Epithelial cell of esophagus (primary cell): Measurements from ENCODE around the gene POLDIP2.
A peak's percentile ranks its signal among the peaks of the same experiment; 100 is the strongest.

ENCODE experiments used
- DNase-seq: peaks from one replicate; pipeline ENCODE4 v3.0.0; 2010; ENCODE audit warnings: low read depth
- H3K4me3 ChIP-seq: 2 replicates; pipeline ENCODE4 v1.5.1; 2011; ENCODE audit warnings: mild to moderate bottlenecking, low read length, control low read depth
- TF ChIP-seq, protein P1 (sequence below): IDR thresholded peaks from 2 replicates; pipeline ENCODE4 v1.5.1; 2011; ENCODE audit warnings: low read depth, mild to moderate bottlenecking, low read length, control low read depth, inconsistent platforms; ENCODE audit not compliant: insufficient read depth; ENCODE audit errors: missing control alignments

Gene POLDIP2

DNA sequence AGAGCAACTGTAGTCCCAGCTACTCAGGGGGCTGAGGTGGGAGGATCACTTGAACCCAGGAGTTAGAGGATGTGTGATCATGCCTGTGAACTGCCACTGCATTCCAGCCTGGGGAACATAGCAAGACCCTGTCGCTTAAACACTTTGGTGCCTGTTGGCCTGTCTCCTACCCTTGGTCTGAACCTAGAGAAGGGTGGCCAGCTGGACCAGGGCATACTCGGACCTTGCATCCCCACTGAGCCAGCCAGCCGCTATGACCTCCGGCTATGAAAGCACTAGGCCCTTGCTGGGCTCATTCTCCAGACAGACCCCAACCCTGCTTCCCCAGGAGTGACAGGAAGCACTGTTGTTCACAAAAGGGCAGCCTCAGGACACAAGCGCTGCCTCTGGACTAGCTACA is 26.7 kb downstream of the POLDIP2 start:
- no peak for DNase-seq
- TF ChIP-seq, protein P1, sequence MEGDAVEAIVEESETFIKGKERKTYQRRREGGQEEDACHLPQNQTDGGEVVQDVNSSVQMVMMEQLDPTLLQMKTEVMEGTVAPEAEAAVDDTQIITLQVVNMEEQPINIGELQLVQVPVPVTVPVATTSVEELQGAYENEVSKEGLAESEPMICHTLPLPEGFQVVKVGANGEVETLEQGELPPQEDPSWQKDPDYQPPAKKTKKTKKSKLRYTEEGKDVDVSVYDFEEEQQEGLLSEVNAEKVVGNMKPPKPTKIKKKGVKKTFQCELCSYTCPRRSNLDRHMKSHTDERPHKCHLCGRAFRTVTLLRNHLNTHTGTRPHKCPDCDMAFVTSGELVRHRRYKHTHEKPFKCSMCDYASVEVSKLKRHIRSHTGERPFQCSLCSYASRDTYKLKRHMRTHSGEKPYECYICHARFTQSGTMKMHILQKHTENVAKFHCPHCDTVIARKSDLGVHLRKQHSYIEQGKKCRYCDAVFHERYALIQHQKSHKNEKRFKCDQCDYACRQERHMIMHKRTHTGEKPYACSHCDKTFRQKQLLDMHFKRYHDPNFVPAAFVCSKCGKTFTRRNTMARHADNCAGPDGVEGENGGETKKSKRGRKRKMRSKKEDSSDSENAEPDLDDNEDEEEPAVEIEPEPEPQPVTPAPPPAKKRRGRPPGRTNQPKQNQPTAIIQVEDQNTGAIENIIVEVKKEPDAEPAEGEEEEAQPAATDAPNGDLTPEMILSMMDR = no peak
- no peak overlapping the region for H3K4me3 ChIP-seq

DNA sequence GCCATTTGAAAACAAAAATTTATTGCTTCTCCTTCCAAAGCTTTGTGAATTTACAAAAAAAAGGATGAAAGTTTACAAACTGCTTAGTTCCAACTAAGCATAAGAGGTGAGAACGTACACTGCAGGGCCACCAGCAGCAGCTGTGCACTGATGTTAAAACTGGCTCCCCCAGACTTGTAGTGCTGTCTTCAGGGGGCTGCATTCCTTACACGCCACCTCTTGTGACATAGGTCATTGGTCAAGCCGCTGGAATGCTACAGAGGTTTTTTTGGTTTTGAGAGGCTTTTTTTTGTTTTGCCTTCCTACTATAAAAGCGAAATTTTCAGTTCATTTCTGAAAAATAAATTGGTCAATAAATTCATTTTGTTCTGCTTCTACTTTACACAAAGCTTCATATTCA is 29.0 kb downstream of the POLDIP2 start:
- DNase-seq = no peak
- no peak overlapping the region for H3K4me3 ChIP-seq
- TF ChIP-seq, protein P1 = no peak

DNA sequence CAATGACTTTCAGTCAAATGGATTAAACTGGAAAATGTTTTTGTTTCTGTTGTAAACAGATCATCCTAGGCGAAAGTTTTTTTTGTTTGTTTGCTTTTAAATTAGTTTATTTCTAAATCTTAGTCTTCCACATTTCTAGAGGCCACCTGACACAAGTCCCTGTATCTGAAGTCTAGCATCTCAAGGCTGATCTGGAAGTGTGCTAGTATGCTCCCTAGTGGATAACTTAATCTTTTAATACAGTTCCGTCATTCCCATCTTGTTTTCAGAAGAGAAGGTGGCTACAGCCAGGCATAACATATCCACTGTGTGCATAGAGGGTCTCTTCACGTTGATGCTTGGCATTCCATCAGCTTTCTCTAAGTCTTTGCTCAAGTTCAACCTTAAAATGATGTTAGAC is 29.6 kb downstream of the POLDIP2 start:
- no peak overlapping the region for H3K4me3 ChIP-seq
- TF ChIP-seq, protein P1 = peak; percentile 6
- DNase-seq = no peak

DNA sequence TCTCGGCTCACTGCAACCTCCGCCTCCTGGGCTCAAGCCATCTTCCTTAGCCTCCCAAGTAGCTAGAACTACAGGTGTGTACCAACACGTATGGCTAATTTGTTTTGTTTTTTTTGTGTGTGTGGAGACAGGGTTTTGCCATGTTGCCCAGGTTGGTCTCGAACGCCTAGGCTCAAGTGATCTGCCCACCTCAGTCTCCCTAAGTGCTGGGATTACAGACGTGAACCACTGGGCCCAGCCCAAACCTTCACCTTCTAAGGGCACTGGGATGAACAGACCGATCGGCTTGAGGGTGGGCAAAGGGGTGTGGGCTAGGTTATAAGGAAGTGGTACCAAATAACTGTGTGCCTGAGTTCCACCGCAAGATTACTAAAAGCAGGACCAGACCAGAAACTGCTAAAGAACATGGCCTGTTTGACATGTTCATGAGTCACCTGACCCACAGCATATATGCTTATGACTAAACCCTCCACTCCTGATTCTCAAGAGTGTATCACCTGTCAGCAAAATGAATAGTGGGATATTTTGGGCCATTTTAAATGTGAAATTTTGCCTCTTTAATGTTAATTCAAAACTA is 30.2 kb downstream of the POLDIP2 start:
- TF ChIP-seq, protein P1 = no peak
- H3K4me3 ChIP-seq = no peak overlapping the region
- peak; percentile 75 for DNase-seq

DNA sequence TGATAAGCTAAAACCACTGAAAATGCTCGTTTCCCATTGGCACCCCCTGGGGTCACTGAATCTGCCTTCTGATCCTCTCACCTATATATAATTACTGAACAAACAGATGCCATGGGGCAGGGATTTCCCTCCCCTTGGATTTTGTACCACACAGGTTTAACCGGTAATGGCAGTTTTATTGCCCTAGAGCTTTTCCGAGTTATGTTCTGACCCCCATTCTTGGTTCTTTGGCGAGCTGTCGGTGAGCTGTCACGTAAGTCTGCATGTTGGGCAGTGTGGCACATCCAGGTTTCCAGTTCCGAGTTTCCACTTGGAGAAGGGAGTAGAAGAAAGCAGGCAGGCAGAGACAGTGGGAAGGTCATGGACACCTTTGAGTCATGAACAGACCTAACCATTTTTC is 31.2 kb downstream of the POLDIP2 start:
- DNase-seq = peak; percentile 78
- no peak overlapping the region for H3K4me3 ChIP-seq
- TF ChIP-seq, protein P1 = no peak

DNA sequence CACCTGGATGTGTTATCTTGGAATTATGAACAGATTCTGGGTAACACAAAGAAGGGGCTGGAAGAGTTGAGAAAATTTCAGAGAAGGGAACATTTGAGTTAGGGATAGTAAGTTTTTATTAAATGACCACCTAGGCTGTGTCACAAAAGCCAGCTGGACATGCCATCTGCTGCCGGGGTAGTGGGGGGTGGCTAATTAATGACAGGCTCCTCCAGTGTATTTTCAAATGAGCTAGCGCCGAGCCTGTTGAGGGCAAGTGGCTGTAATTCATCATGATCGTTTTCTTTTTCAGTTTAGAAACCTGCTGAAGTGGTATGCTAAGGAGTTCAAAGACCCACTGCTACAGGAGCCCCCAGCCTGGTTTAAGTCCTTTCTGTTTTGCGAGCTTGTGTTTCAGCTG is 32.1 kb downstream of the POLDIP2 start:
- DNase-seq = no peak
- no peak overlapping the region for H3K4me3 ChIP-seq
- TF ChIP-seq, protein P1 = no peak

DNA sequence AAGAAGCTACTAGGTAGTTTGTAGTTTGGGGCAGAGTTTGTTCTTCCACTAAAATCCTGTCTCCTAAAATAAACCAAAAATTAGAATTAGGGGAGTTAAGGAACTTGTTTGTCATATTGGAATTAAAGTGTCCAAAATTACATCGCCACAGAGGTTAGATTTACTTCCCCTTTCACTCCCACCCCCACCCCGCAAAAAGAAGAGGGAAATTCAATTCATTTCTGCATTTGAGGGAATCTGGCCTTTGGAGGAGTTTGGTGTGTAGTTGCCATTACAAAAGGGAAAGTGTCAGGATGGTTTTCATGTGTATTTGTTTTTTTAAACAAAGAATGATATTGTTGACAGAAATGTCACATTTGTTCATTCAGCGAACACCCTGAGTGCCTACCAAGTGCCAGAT is 32.5 kb downstream of the POLDIP2 start:
- TF ChIP-seq, protein P1 = no peak
- no peak overlapping the region for H3K4me3 ChIP-seq
- no peak for DNase-seq
